A673 (cell line): ENCODE measurements around the gene RBMS1.

ENCODE experiments used
- CTCF ChIP-seq: fragments of 300-800, 200-600 bp; sonication (generic); conservative IDR thresholded peaks from 2 replicates; pipeline ENCODE4 v1.5.1; 2017; ENCODE audit warnings: low read depth, mild to moderate bottlenecking, antibody characterized with exemption, low read length, moderate library complexity, mixed read lengths
- EZH2 ChIP-seq: fragments of 200-600 bp; sonication (generic); IDR thresholded peaks from 2 replicates; pipeline ENCODE4 v1.6.1; 2017; ENCODE audit warnings: borderline replicate concordance, low read depth, mild to moderate bottlenecking, mixed read lengths, antibody characterized with exemption, low read length; ENCODE audit not compliant: poor library complexity, severe bottlenecking

- no peak for TF ChIP-seq CTCF
- TF ChIP-seq EZH2, result no peak
Observed at GRCh38 chr2:160241251-160242137, 252.1 kb downstream of the RBMS1 start.
